Left lung (tissue), 10 donors: ENCODE measurements around the gene DVL1. TPM values are rescaled to one million over a fixed set of nuclear protein-coding genes. Genes with fewer than 3 reads are reported as not detected.

Source experiments
- ATAC-seq: fragments of 200-7000 bp; cut with Tn5 transposase; one replicate; pipeline ENCODE4 v1.9.1; 2020; ENCODE audit warnings: moderate library complexity
- DNase-seq, 4 donors: peaks; one replicate each; pipeline ENCODE4 v3.0.0-alpha.2; 2013 to 2020
- H3K27ac ChIP-seq, 2 donors: fragments of 200-600 bp; sonication (generic) in 1 of 2; one replicate each; pipeline versions ENCODE4 v1.5.0 to v1.8.0; 2020 to 2021
- H3K27me3 ChIP-seq, 2 donors: fragments of 200-600 bp; sonication (generic) in 1 of 2; one replicate each; pipeline versions ENCODE4 v1.5.0 to v1.8.0; 2020 to 2021
- H3K36me3 ChIP-seq, 2 donors: fragments of 200-600 bp; sonication (generic) in 1 of 2; one replicate each; pipeline versions ENCODE4 v1.5.0 to v1.8.0; 2020 to 2021
- H3K4me1 ChIP-seq, 2 donors: fragments of 200-600 bp; one replicate each; pipeline ENCODE4 v1.8.0; 2021
- H3K4me3 ChIP-seq, 2 donors: fragments of 200-600 bp; sonication (generic) in 1 of 2; one replicate each; pipeline versions ENCODE4 v1.5.0 to v1.8.0; 2020 to 2021; ENCODE audit warnings: mild to moderate bottlenecking in 1 of 2
- H3K9me3 ChIP-seq, 2 donors: fragments of 200-600 bp; sonication (generic) in 1 of 2; one replicate each; pipeline versions ENCODE4 v1.5.0 to v1.8.0; 2020 to 2021
- CTCF ChIP-seq, 2 donors: fragments of 200-600 bp; sonication (generic) in 1 of 2; IDR thresholded peaks; one replicate each; pipeline versions ENCODE4 v1.5.0 to v1.8.0; 2021; ENCODE audit warnings: antibody characterized with exemption in 2 of 2
- intact Hi-C, 2 donors: fragments of 100-400 bp; cut with DNase I; formaldehyde crosslinking; loops; one replicate each; pipeline versions ENCODE4 v1.11.2 to v1.14.2; 2022
- polyA plus RNA-seq, 6 donors: library from polyadenylated mRNA; unstranded; fragments of 120-200 nt; gene quantifications; one replicate each; pipeline ENCODE4 v1.2.1, GENCODE V29; 2013; ENCODE audit not compliant: insufficient read length in 6 of 6
- total RNA-seq, 2 donors: library from RNA; stranded (reverse); fragmentation: NEBNext Ultra II Directional; extraction: Animal tissue kit (Norgen Biotek cat#: 25700); gene quantifications; one replicate each; pipeline ENCODE4 v1.2.1, GENCODE V29; 2021
- donor health status: DM: no; HTN: yes; CAD: no.
- donor health status: DM: no; HTN: no; CAD: no.

The DVL1 gene
- total and polyA plus RNA-seq, 8 donors = 20.6 to 81.2 (median 30.4) TPM

- H3K27ac ChIP-seq = no peak overlapping the region
- peak; percentile 3 for ATAC-seq
- no peaks in the 10 kb centered on the region for H3K4me1 ChIP-seq
- no peak for DNase-seq
- peaks cover 8 to 20% of the 10 kb centered on the region in 2 donors for H3K27me3 ChIP-seq
- no peak overlapping the region for H3K4me3 ChIP-seq
- intact Hi-C loops = loop anchor here in 1 of 2 donors (10.0 kb wide), 1 partner anchor 166 kb away; no protein-coding TSS in a partner anchor
- no peak for TF ChIP-seq CTCF (IDR thresholded peaks at IDR 0.05)
- H3K9me3 ChIP-seq = no peaks in the 10 kb centered on the region
- peaks cover 0 to 34% of the 10 kb centered on the region in 2 donors for H3K36me3 ChIP-seq
Measured at GRCh38 chr1:1291023-1291528, 58.1 kb downstream of the DVL1 start.

- peak; percentile 69 for ATAC-seq
Measured at GRCh38 chr1:1290238-1290731, 58.9 kb downstream of the DVL1 start.

GRCh38 chr1:1287288-1288110, 61.7 kb downstream of the DVL1 start:
- intact Hi-C loops = no loop called here
- H3K27me3 ChIP-seq = peaks cover 8 to 43% of the 10 kb centered on the region in 2 donors
- DNase-seq (peak in 1 of 4 donors; percentile 76), ATAC-seq (no peak)
- no peaks in the 10 kb centered on the region for H3K36me3 ChIP-seq
- TF ChIP-seq CTCF (IDR thresholded peaks at IDR 0.05) = no peak
- H3K4me3 ChIP-seq = no peak overlapping the region
- no peaks in the 10 kb centered on the region for H3K4me1 ChIP-seq
- H3K27ac ChIP-seq = no peak overlapping the region
- no peaks in the 10 kb centered on the region for H3K9me3 ChIP-seq

More at GRCh38 chr1:1290238-1290731, 58.9 kb downstream of the DVL1 start:
- Histone ChIP-seq H3K27ac (no peak overlapping the region), H3K36me3 (peaks cover 0 to 27% of the 10 kb centered on the region in 2 donors), H3K9me3 (no peaks in the 10 kb centered on the region), H3K4me3 (no peak overlapping the region), H3K27me3 (peaks cover 8 to 28% of the 10 kb centered on the region in 2 donors), H3K4me1 (no peaks in the 10 kb centered on the region)
- peak; percentile 46 to 76 for TF ChIP-seq CTCF (IDR thresholded peaks at IDR 0.05)
- intact Hi-C loops = loop anchor here in 1 of 2 donors (10.0 kb wide), 1 partner anchor 165 kb away; no protein-coding TSS in a partner anchor
- no peak for DNase-seq

- Histone ChIP-seq H3K4me1 (no peaks in the 10 kb centered on the region), H3K9me3 (no peaks in the 10 kb centered on the region), H3K4me3 (no peak overlapping the region), H3K27ac (no peak overlapping the region), H3K36me3 (no peaks in the 10 kb centered on the region), H3K27me3 (peaks cover 8 to 43% of the 10 kb centered on the region in 2 donors)
- intact Hi-C loops = no loop called here
- TF ChIP-seq CTCF (IDR thresholded peaks at IDR 0.05) = no peak
- no peak for ATAC-seq
- DNase-seq = peak in 1 of 4 donors; percentile 74
Measured at GRCh38 chr1:1286313-1287261, 62.6 kb downstream of the DVL1 start.
